ENCODE data around the gene ZNF609.

DNA sequence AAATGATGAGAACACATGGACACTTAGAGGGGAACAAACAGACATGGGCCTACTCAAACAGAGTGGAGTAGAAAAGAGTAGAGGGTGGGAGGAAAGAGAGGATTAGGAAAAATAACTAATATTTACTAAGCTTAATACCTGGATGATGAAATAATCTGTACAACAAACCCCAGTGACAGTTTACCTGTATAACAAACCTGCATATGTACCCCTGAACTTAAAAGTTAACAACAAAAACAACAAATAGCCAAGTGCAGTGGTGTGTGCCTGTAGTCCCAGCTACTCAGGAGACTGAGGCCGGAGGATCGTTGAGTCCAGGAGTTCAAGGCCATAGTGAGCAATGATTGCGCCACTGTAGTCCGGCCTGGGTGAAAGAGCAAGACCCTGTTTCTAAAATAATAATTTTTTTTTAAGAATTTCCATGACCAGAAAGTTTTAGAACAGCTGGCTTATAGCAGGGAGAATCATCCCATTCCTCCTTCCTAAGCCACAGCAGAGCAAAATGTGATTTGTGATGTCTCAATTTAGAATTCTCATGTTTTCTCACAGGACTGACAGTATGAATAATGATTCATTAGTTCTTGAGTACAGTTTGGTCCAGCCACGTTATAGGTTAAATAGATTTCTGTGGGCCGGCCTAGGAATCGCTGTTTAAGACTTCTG lies 150.0 kb downstream of the ZNF609 start:
- TF ChIP-seq POLR2A (IDR thresholded peaks at IDR 0.05) = no peak
- TF ChIP-seq, protein P1, sequence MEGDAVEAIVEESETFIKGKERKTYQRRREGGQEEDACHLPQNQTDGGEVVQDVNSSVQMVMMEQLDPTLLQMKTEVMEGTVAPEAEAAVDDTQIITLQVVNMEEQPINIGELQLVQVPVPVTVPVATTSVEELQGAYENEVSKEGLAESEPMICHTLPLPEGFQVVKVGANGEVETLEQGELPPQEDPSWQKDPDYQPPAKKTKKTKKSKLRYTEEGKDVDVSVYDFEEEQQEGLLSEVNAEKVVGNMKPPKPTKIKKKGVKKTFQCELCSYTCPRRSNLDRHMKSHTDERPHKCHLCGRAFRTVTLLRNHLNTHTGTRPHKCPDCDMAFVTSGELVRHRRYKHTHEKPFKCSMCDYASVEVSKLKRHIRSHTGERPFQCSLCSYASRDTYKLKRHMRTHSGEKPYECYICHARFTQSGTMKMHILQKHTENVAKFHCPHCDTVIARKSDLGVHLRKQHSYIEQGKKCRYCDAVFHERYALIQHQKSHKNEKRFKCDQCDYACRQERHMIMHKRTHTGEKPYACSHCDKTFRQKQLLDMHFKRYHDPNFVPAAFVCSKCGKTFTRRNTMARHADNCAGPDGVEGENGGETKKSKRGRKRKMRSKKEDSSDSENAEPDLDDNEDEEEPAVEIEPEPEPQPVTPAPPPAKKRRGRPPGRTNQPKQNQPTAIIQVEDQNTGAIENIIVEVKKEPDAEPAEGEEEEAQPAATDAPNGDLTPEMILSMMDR (IDR thresholded peaks at IDR 0.05) = no peak
